GM21367 (cell line): ENCODE data around the gene ZNF75A.

Experiments used
- ATAC-seq: cut with Tn5 transposase; IDR thresholded peaks from one replicate; pipeline ENCODE4 v1.9.1; 2021; ENCODE audit not compliant: unreplicated experiment

The ZNF75A gene

DNA sequence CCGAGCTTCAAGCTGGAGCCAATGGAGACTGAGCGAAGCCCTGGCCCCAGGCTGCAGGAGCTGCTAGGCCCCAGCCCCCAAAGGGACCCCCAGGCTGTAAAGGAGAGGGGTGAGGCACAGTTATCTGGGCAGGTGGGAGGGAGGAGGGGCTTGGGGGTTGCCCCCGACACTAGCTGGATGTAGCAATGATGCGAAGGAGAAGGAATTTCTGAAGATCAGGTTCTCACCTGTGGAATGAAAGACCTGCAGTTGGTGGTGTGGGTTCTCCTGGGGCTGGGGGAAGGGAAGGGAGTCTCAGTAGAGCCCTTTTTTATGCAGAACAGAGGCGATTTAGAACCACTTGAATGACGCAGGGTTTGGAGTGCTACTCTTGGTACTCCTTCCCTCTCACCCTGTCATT lies 20.2 kb upstream of the ZNF75A start:
- ATAC-seq, result no peak

DNA sequence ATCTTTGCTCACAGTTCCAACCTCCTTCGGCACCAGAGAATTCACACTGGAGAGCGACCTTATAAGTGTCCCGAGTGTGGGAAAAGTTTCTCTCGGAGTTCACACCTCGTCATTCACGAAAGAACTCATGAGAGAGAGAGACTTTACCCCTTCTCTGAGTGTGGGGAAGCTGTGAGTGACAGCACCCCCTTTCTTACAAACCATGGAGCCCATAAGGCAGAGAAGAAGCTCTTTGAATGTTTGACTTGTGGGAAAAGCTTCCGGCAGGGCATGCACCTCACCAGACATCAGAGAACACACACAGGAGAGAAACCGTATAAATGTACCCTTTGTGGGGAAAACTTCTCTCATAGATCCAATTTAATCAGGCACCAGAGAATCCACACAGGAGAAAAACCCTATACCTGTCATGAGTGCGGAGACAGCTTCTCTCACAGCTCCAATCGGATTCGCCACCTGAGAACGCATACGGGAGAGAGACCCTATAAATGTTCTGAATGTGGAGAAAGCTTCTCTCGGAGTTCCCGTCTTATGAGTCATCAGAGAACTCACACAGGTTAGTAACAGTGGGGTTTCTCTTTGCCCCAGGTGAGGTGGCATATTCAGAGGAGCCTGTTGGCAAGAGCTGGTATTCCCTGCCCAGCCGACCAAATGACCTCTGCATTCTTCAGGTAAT lies 15.2 kb upstream of the ZNF75A start:
- ATAC-seq, result no peak

DNA sequence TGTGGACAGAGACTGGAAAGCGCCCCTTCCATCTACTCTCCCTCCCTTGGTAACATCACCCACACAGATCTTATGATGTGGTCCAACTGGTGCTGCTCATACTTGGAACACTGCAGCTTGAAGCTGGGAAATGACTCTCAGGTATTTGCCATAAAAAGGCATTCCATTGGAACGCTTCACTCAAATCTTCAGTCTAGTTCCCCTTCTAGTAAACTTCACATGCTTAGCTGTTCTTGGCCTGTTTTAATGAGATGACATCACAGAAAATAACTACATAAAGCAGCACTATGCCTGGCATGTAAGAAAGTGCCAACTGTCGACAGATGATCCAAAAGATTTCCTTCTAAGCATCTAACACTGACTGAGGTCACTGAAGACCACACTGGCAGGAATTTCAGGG lies 12.7 kb upstream of the ZNF75A start:
- no peak for ATAC-seq

DNA sequence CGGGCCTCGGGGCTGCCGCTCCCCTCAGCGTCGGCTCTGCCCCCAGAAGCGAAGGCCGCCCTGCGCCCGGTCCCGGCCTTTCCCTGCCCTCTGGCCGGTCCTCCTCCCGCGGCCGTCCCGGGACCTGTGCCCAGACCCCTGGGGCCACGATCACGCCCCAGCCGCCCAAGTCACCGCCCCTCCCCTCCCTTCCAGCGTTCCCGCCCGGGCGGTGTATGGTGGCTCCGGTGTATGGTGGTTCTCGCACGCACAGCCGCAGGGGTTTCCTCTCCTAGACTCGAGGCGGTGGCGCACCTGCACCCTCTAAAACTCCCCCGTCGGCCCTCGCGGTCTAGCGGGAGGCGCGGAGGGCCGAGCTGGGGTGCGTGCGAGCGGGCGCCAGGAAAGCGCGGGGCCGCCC lies 10.1 kb upstream of the ZNF75A start:
- ATAC-seq, result no peak

DNA sequence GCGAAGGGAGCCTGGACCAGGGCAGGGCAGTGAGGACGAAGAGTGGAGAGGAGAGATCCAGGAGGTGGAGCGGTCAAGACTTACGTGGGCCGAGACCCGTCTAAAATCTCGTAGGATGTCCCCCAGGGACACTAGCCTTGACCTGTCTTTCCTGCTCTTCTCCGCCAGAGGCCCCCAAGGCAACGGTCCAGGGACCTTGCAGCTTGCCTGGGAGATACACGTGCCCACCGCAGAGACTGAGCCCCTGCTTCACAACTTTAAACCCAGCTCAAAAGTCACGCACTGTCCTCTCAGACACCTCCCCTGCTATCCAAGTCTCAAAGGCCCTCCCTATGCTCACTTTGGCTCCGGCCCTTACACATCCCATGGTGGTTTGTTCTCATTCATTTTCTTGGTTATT lies 9.5 kb upstream of the ZNF75A start:
- ATAC-seq, result no peak

DNA sequence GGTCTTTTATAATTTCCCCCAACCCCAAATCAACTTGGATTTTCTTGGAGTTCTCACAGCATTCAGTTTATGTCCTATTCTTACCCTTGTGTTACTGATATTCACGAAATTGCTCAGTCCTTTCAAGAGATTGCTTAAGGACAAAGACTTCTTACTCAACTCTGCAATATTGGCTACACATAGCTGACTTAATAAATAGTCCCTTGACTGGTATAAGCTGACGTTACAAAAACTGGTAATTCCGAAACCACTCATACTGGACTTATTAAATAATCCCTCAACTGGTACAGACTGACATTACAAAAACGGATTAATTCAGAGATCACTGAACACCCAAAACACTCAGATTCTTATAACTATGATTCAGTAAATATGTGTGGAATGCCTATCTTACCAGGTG lies 927 bp upstream of the ZNF75A start:
- no peak for ATAC-seq

DNA sequence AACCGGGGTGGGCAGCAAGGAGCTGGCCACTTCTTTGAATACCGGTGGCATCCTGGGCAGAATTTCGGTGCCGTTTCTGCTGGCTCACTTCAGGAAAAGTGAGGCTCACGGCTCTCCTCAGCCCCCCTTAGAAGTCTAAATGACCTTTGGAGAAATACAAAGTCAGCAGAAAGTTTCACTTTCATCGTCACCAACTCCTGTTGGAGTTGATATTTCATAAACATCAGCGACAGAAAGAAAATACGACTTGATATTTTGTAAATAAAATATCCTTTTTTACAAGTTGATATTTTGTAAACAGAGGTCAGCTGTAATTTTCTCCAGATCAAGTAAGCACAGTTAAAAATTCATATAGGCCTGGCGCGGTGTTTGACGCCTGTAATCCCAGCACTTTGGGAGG lies 781 bp downstream of the ZNF75A start:
- no peak for ATAC-seq

DNA sequence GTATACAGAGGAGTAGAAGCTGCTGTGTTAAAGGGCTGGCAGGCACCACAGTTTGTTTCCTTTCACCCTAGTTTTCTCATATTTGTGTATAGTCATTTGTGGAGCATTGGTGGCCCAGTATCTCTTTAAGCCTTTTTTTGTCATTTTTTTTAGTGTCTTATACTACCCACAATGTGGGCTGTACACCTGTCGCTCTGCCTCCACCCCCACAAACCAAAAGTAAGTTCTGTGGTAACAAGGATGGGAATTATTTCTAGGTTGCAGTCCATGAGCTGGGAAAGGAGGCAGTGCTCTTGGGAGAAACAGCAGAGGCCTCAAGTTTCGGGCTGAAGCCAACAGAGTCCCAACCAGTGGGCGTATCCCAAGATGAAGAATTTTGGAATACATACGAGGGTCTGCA lies 6.2 kb downstream of the ZNF75A start:
- ATAC-seq, result no peak

DNA sequence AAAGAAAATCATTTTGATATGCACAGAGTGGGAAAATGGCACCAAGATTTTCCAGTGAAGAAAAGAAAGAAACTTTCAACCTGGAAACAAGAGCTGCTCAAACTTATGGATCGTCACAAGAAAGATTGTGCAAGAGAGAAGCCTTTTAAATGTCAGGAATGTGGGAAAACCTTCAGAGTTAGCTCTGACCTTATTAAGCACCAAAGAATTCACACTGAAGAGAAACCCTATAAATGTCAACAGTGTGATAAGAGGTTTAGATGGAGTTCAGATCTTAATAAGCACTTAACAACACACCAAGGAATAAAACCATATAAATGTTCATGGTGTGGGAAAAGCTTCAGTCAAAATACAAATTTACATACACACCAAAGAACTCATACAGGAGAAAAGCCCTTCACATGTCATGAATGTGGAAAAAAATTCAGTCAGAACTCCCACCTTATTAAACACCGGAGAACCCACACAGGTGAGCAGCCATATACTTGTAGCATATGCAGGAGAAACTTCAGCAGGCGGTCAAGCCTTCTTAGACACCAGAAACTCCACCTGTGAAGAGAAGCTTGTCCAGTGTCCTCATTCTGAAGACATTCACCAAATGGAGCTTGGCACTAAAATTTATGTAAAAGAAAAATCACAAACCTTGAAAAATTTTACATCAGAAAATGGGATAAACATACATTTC lies 12.2 kb downstream of the ZNF75A start:
- no peak for ATAC-seq

DNA sequence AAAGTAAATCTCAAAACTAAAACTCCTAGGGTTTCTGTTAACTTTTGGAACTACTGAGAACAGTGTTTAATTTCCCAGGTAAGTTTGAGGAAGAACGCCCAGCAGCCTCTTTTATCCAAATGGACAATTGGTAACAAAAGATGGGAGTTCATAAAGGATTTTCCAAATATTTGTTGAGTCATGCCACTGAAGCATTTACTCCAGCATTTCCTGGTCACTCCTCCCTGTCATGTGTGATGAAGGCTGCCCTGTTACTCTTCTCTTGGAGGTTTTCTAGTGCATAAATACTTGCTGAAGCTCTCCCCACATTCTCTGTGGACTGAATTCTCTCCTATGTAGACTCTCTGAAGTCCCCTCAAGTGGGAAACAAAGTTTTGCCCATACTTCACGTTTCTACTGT lies 16.5 kb downstream of the ZNF75A start:
- no peak for ATAC-seq

DNA sequence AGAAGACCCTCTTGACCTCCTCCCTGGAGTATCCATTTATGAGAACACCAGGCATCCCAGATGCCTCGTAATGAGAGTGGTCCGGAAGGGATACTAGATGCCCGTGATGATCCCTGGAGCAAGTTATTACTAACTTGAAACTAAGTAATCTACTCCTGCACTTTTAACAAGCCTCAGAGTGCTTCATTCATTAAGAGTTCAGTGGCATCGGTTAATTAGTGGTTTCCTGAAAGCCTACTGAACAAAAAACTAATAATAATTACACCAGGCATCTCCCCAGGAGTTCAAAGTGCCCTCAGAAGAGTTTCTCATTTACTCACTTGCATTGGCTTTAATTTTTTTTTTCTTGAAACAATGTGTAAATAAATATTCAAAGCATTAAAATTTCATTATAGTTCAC lies 22.2 kb downstream of the ZNF75A start:
- no peak for ATAC-seq

DNA sequence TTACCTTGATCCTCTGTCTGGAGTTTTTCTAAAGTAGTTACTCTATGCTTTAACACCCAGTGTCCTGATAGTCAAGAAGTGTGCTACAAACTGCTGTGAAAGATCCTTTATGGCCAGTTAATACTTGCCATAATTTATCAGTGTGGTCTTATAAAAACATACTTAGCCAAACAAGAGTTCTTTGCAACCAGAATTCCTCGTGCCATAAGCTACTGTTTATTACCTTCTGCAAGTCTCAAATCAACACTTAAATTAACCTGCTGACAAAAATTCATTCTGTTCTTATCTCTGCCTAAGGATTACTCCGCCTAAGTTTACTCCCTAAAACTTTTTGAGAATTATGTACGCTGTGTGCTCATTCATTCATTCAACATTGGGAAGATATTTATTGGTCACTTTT lies 22.8 kb downstream of the ZNF75A start:
- no peak for ATAC-seq

DNA sequence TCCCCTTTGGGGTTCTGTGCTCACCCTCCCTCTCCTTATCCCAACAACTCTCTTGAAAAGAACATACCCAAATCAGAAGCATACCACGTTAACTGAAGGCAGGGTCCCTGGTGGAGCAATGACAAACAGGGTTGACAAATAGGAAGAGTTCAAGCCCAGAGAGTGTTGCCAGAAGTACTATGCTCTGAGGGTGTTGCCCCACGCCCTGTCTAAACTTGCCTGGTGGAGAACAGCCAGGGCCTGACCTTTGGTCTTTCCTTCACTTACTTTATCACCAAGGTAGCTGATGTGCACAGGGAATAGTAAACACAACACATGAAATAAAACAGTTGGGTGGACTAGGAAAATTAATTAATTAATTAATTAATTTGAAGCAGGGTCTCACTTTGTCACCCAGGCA lies 23.3 kb downstream of the ZNF75A start:
- no peak for ATAC-seq

DNA sequence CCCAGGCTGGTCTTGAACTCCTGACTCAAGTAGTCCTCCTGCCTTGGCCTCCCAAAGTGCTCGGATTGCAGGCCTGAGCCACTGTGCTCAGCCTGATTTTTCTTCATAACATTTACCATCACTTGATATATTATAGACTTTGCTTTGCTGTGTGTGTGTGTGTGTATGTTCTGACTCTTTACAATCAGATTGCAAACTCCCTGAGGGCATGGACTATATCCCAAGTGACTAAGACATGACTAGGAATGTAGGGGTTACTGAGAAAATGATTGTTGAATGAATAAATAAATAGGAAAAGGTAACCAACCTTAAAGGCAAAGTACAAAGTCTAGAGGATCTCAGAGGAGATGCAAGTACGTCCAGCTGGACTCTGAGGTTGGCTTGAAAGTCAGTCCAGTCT lies 40.7 kb downstream of the ZNF75A start:
- ATAC-seq, result no peak

DNA sequence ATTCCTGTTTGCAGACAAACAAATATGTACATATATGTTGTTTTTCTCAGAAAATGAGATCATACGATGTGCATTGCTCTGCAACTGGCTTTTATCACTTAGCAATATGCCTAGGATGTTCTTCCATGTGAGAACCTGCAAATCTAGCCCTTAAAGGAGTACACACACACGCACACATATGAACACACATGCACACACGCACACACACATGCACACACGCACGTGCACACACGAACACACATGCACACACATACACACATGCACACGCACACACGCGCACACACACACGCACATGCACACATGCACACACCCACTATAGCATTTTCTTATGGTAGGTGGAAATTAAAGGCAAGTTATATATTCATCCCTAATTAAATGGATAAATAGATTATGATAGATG lies 42.3 kb downstream of the ZNF75A start:
- no peak for ATAC-seq

DNA sequence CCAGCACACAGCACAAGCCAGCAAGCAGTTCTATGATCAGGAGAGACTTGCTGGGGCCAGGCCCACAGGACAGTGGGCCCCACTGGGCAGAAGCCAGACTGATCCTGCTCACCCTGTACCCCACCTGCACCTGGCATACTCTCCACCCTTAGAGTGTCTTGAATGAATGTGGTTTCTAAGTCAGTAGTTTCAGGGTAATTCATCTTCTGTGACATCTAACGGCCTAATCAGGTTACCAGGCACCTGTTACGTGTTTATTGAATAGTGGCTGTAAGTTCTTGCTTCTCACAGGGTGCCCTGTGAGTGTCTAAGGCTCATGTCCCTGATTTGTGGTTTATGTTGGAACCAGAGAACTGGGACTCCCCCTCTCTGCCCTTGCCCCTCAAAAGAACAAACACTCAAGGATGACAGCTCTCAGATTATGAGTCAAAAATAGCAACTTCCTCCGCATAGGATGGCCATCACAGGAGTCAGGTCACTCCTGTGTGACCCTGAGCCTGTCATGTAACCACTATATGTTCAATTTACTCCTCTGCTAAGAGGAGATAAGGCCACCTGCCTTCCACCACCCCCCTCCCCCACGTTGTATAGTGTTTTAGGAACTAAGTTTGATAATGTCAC lies 43.4 kb downstream of the ZNF75A start:
- ATAC-seq, result no peak

DNA sequence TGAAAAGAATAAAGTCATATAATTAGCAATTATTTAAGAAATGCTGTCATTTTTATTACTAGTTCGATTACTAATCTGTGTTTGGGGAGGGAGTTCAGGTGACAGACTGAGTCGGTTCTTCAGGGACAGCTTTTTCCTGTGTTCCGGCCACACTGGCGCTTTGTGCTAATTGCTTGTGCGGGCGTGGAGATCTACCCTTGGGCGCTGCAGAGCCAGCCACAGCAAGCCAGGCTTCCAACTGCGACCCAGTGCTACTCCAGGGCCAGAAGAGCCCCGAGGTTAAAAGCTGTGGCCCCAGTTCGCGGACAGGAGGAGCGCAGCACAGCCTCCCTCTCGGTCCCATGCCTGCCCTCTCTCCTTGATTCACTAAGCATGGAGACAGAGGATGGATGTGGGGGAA lies 43.9 kb downstream of the ZNF75A start:
- no peak for ATAC-seq

DNA sequence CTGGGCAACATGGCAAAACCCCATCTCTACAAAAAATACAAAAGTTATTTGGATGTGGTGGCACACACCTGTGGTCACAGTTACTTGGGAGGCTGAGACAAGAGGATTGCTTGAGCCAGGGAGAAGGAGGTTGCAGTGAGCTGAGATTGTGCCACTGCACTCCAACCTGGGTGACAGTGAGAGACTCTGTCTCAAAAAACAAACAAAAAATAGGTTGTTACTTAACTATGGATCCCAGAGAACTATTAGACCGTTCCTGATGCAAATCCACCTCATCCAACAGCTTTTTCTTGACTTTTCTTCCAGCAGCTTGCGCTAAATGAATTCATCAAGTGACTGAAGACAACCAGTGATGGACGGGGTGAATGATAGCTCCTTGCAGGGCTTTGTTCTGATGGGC lies 50.3 kb downstream of the ZNF75A start, which contains the start of gene OR2C1:
Gene OR2C1 (plus strand): TSS at position 301 of the 400 bp plus-strand sequence. CDS start 52 bp downstream, at position 353.
- ATAC-seq, result no peak

DNA sequence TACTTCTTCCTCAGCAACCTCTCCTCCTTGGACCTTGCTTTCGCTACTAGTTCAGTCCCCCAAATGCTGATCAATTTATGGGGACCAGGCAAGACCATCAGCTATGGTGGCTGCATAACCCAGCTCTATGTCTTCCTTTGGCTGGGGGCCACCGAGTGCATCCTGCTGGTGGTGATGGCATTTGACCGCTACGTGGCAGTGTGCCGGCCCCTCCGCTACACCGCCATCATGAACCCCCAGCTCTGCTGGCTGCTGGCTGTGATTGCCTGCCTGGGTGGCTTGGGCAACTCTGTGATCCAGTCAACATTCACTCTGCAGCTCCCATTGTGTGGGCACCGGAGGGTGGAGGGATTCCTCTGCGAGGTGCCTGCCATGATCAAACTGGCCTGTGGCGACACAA lies 50.8 kb downstream of the ZNF75A start:
- no peak for ATAC-seq

DNA sequence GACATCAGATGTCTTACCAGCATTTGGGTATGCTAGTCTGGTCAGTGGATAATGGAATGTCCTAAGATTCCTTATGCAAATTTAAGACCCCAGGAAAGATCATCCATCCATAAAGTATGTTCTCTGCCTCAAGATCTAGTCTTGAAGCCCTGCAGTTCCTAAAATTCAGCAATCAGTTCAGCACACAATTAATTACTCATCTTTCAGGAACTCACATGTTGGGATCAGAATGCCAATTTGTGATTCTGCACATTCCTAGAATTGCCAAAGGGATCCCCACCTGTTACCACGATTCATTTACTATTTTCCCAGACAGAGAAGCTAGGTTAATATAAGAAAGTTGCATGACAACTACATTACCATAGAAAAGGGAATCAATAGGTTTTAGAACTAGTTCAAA lies 53.6 kb downstream of the ZNF75A start:
- ATAC-seq, result no peak

DNA sequence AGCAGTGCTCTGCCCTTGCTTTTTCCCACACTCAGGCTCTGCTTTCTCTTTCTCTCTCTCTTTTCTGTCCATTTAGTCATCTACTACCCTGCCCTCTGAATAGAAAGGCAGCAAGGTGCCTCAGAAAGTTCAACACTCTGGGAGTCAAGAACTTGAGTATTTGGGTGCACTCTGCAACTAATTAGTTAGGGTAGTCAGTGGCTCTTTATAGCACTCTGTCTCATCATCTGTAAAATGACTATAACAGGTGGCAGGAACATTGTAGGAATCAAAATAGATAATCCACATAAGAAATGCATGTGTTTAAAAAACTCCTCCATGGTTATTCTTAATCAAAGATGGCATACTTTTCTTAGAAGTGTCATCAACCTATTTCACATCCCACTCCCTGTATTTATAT lies 57.6 kb downstream of the ZNF75A start:
- ATAC-seq, result no peak

DNA sequence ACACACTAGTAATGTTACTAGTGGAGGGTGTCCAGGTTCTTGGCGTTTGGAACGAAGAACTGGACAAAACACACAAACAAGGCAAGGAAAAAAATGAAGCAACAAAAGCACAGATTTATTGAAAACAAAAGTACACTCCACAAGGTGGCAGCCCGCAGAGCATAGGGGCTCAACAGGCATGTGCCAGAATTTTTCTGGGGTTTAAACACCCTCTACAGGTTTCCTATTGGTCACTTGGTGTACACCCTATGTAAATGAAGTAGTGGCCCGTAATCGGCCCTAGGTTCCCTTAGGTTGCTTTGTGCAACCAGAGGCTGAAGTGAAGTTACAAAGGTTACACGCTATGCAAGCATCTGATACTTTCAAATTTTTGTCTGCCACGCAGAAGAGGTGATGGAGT lies 58.5 kb downstream of the ZNF75A start:
- no peak for ATAC-seq
